Effector memory CD4-positive, alpha-beta T cell (primary cell): ENCODE results near the gene LAMC1.

ENCODE experiments used
- DNase-seq, 3 donors: peaks; one replicate each; pipeline ENCODE4 v3.0.0-alpha.2; 2020
- H3K27ac ChIP-seq: 2 replicates; pipeline ENCODE4 v1.7.0; 2013; ENCODE audit warnings: mild to moderate bottlenecking, low read length, moderate library complexity; ENCODE audit not compliant: insufficient read depth, poor library complexity, severe bottlenecking
- H3K27me3 ChIP-seq: replicated peaks from 2 replicates; pipeline ENCODE4 v1.7.0; 2013; ENCODE audit warnings: mild to moderate bottlenecking, low read length; ENCODE audit not compliant: insufficient read depth, control insufficient read depth, poor library complexity, severe bottlenecking
- H3K36me3 ChIP-seq: 2 replicates; pipeline ENCODE4 v1.7.0; 2013; ENCODE audit warnings: mild to moderate bottlenecking, low read length, moderate library complexity; ENCODE audit not compliant: control insufficient read depth, insufficient read depth
- H3K4me1 ChIP-seq: 2 replicates; pipeline ENCODE4 v1.7.0; 2013; ENCODE audit warnings: low read length, mild to moderate bottlenecking; ENCODE audit not compliant: control insufficient read depth, insufficient read depth, poor library complexity, severe bottlenecking
- H3K4me3 ChIP-seq: 2 replicates; pipeline ENCODE4 v1.7.0; 2013; ENCODE audit warnings: low read length, low read depth, mild to moderate bottlenecking; ENCODE audit not compliant: insufficient read depth, poor library complexity, severe bottlenecking
- H3K9me3 ChIP-seq: 2 replicates; pipeline ENCODE4 v1.7.0; 2013; ENCODE audit warnings: mild to moderate bottlenecking, low read length, moderate library complexity; ENCODE audit not compliant: control insufficient read depth

Gene LAMC1

GRCh38 chr1:183043254-183043653 lies 20.0 kb downstream of the LAMC1 start:
- Histone ChIP-seq H3K27ac (no peak overlapping the region), H3K9me3 (no peaks in the 10 kb centered on the region), H3K36me3 (no peaks in the 10 kb centered on the region), H3K27me3 (peaks cover 4% of the 10 kb centered on the region), H3K4me3 (no peak overlapping the region), H3K4me1 (no peaks in the 10 kb centered on the region)
- no peak for DNase-seq

GRCh38 chr1:183043872-183044854 lies 20.9 kb downstream of the LAMC1 start:
- no peaks in the 10 kb centered on the region for H3K9me3 ChIP-seq
- H3K27me3 ChIP-seq, result peaks cover 4% of the 10 kb centered on the region
- no peak for DNase-seq
- no peaks in the 10 kb centered on the region for H3K4me1 ChIP-seq
- H3K27ac ChIP-seq, result no peak overlapping the region
- no peaks in the 10 kb centered on the region for H3K36me3 ChIP-seq
- H3K4me3 ChIP-seq, result no peak overlapping the region

- DNase-seq, result no peak
- H3K27ac ChIP-seq, result no peak overlapping the region
- no peaks in the 10 kb centered on the region for H3K9me3 ChIP-seq
- H3K27me3 ChIP-seq, result peaks cover 4% of the 10 kb centered on the region
- no peaks in the 10 kb centered on the region for H3K36me3 ChIP-seq
- no peak overlapping the region for H3K4me3 ChIP-seq
- no peaks in the 10 kb centered on the region for H3K4me1 ChIP-seq
These were observed 21.9 kb downstream of the LAMC1 start for GRCh38 chr1:183044893-183045649.

- Histone ChIP-seq H3K4me1 (no peaks in the 10 kb centered on the region), H3K36me3 (no peaks in the 10 kb centered on the region), H3K27ac (no peak overlapping the region), H3K27me3 (no peaks in the 10 kb centered on the region), H3K9me3 (no peaks in the 10 kb centered on the region), H3K4me3 (no peak overlapping the region)
- no peak for DNase-seq
These were observed 25.2 kb downstream of the LAMC1 start for GRCh38 chr1:183048087-183049085.

- H3K4me1 ChIP-seq, result no peaks in the 10 kb centered on the region
- peaks cover 3% of the 10 kb centered on the region for H3K27me3 ChIP-seq
- no peak overlapping the region for H3K27ac ChIP-seq
- DNase-seq, result no peak
- no peaks in the 10 kb centered on the region for H3K36me3 ChIP-seq
- no peak overlapping the region for H3K4me3 ChIP-seq
- no peaks in the 10 kb centered on the region for H3K9me3 ChIP-seq
These were observed 28.3 kb downstream of the LAMC1 start for GRCh38 chr1:183051546-183051945.

- Histone ChIP-seq H3K9me3 (no peaks in the 10 kb centered on the region), H3K27ac (no peak overlapping the region), H3K4me1 (no peaks in the 10 kb centered on the region), H3K4me3 (no peak overlapping the region), H3K36me3 (no peaks in the 10 kb centered on the region), H3K27me3 (peaks cover 3% of the 10 kb centered on the region)
- no peak for DNase-seq
These were observed 29.6 kb downstream of the LAMC1 start for GRCh38 chr1:183052861-183053260.

- H3K4me3 ChIP-seq, result no peak overlapping the region
- no peaks in the 10 kb centered on the region for H3K9me3 ChIP-seq
- no peak overlapping the region for H3K27ac ChIP-seq
- H3K4me1 ChIP-seq, result no peaks in the 10 kb centered on the region
- DNase-seq, result no peak
- peaks cover 3% of the 10 kb centered on the region for H3K27me3 ChIP-seq
- no peaks in the 10 kb centered on the region for H3K36me3 ChIP-seq
These were observed 35.8 kb downstream of the LAMC1 start for GRCh38 chr1:183058851-183059502.

- Histone ChIP-seq H3K27ac (no peak overlapping the region), H3K36me3 (no peaks in the 10 kb centered on the region), H3K9me3 (no peaks in the 10 kb centered on the region), H3K27me3 (no peaks in the 10 kb centered on the region), H3K4me3 (no peak overlapping the region), H3K4me1 (no peaks in the 10 kb centered on the region)
- no peak for DNase-seq
These were observed 38.0 kb downstream of the LAMC1 start for GRCh38 chr1:183061194-183061593.

GRCh38 chr1:183063349-183063748 lies 40.1 kb downstream of the LAMC1 start:
- Histone ChIP-seq H3K36me3 (no peaks in the 10 kb centered on the region), H3K4me3 (no peak overlapping the region), H3K27me3 (no peaks in the 10 kb centered on the region), H3K9me3 (no peaks in the 10 kb centered on the region), H3K4me1 (no peaks in the 10 kb centered on the region), H3K27ac (no peak overlapping the region)
- DNase-seq, result no peak
